T47D (cell line): Measurements from ENCODE around the gene KRTAP10-12.

Experiments
- DNase-seq, 2 experiments: peaks; one replicate each; pipeline versions ENCODE4 v3.0.0 to v3.0.0-alpha.2; 2011 to 2012; ENCODE audit warnings: low read depth in 1 of 2, low spot score in 1 of 2
- JUND ChIP-seq: IDR thresholded peaks from 2 replicates; pipeline ENCODE4 v1.6.1; 2012; ENCODE audit warnings: low read depth
- in situ Hi-C: cut with HindIII; loops from 2 replicates; pipeline ENCODE4 v1.10.0; 2016; ENCODE audit warnings: low sequenced_read_pairs, low pct_unique_long_range_greater_than_20kb

The KRTAP10-12 gene

GRCh38 chr21:44739316-44739715 lies 42.3 kb downstream of the KRTAP10-12 start:
- in situ Hi-C loops = no loop called here
- no peak for DNase-seq
- TF ChIP-seq JUND = no peak

GRCh38 chr21:44740742-44741141 lies 43.8 kb downstream of the KRTAP10-12 start:
- no peak for TF ChIP-seq JUND
- no peak for DNase-seq
- in situ Hi-C loops = no loop called here

GRCh38 chr21:44741921-44742320 lies 44.9 kb downstream of the KRTAP10-12 start:
- no peak for TF ChIP-seq JUND
- in situ Hi-C loops = no loop called here
- DNase-seq = no peak

GRCh38 chr21:44742418-44743153 lies 45.6 kb downstream of the KRTAP10-12 start:
- in situ Hi-C loops = no loop called here
- no peak for TF ChIP-seq JUND
- DNase-seq = peak in 1 of 2 experiments; percentile 66
